ENCODE data around the gene PIGP. TPM values are rescaled to one million over a fixed set of nuclear protein-coding genes. Genes with fewer than 3 reads are reported as not detected.

The PIGP gene
- polyA plus RNA-seq, 3 donors: 26.9 to 34.5 (median 30.8) TPM

- DNase-seq: no peak
Measured at GRCh38 chr21:37082856-37083528, 10.1 kb upstream of the PIGP start.

GRCh38 chr21:37082375-37082774 is 9.5 kb upstream of the PIGP start:
- no peak for DNase-seq

GRCh38 chr21:37079211-37079824 is 6.4 kb upstream of the PIGP start:
- DNase-seq: no peak

- no peak for DNase-seq
Measured at GRCh38 chr21:37077403-37077802, 4.5 kb upstream of the PIGP start.

- DNase-seq: no peak
Measured at GRCh38 chr21:37076087-37076850, 3.4 kb upstream of the PIGP start.

- DNase-seq: no peak
Measured at GRCh38 chr21:37075214-37075770, 2.4 kb upstream of the PIGP start.

GRCh38 chr21:37074546-37074945 is 1.7 kb upstream of the PIGP start:
- no peak for DNase-seq

GRCh38 chr21:37074197-37074510 is 1.3 kb upstream of the PIGP start:
- DNase-seq: no peak

GRCh38 chr21:37073417-37074196 is 736 bp upstream of the PIGP start:
- DNase-seq: peak; percentile 43

GRCh38 chr21:37072274-37072987 is 440 bp downstream of the PIGP start:
- peak; percentile 73 for DNase-seq

- DNase-seq: peak; percentile 37
Measured at GRCh38 chr21:37071561-37072273, 1.2 kb downstream of the PIGP start.

- no peak for DNase-seq
Measured at GRCh38 chr21:37065561-37066177, 7.2 kb downstream of the PIGP start.

GRCh38 chr21:37064841-37065240 is 8.0 kb downstream of the PIGP start:
- no peak for DNase-seq

- DNase-seq: no peak
Measured at GRCh38 chr21:37063433-37063832, 9.4 kb downstream of the PIGP start.

GRCh38 chr21:37062593-37062935 is 10.3 kb downstream of the PIGP start:
- no peak for DNase-seq

- DNase-seq: no peak
Measured at GRCh38 chr21:37061926-37062592, 10.8 kb downstream of the PIGP start.

GRCh38 chr21:37060296-37060695 is 12.6 kb downstream of the PIGP start:
- peak; percentile 76 for DNase-seq

- no peak for DNase-seq
Measured at GRCh38 chr21:37059181-37059580, 13.7 kb downstream of the PIGP start.

GRCh38 chr21:37058261-37058660 is 14.6 kb downstream of the PIGP start:
- no peak for DNase-seq

GRCh38 chr21:37057614-37058013 is 15.3 kb downstream of the PIGP start:
- DNase-seq: no peak

Data from renal pelvis (tissue), 4 donors.